HAP-1 (cell line): ENCODE data around the gene OR5AK2.
"Not testable (repeated sequence)": the region's sequence is repeated elsewhere in the genome, so short reads cannot be mapped to it uniquely, and the experiment has no call there.

Source experiments
- DNase-seq, 2 experiments: peaks; one replicate each; pipeline ENCODE4 v3.0.0-alpha.2; 2016 to 2020; ENCODE audit warnings: low spot score in 2 of 2
- H3K27me3 ChIP-seq: fragments of 250-450 bp; sonication (Bioruptor Pico); 2 replicates; pipeline ENCODE4 v1.5.1; 2020; ENCODE audit warnings: low read depth, mild to moderate bottlenecking, moderate library complexity
- H3K36me3 ChIP-seq: fragments of 250-450 bp; sonication (Bioruptor Pico); replicated peaks from 2 replicates; pipeline ENCODE4 v1.5.1; 2020; ENCODE audit warnings: mild to moderate bottlenecking
- H3K4me1 ChIP-seq: fragments of 250-450 bp; sonication (Bioruptor Pico); 2 replicates; pipeline ENCODE4 v1.5.1; 2020; ENCODE audit warnings: mild to moderate bottlenecking
- H3K4me3 ChIP-seq: fragments of 250-450 bp; sonication (Bioruptor Pico); 2 replicates; pipeline ENCODE4 v1.5.1; 2020; ENCODE audit warnings: mild to moderate bottlenecking, moderate library complexity
- H3K9me3 ChIP-seq: fragments of 250-450 bp; sonication (Bioruptor Pico); 2 replicates; pipeline ENCODE4 v1.5.1; 2020; ENCODE audit warnings: mild to moderate bottlenecking, moderate library complexity
- in situ Hi-C: fragments of 300-500 bp; cut with MboI; formaldehyde crosslinking; loops from 3 replicates; pipeline ENCODE4 v1.14.3; 2020; ENCODE audit warnings: low sequenced_read_pairs, inconsistent platforms, mixed read lengths

The OR5AK2 gene, protein sequence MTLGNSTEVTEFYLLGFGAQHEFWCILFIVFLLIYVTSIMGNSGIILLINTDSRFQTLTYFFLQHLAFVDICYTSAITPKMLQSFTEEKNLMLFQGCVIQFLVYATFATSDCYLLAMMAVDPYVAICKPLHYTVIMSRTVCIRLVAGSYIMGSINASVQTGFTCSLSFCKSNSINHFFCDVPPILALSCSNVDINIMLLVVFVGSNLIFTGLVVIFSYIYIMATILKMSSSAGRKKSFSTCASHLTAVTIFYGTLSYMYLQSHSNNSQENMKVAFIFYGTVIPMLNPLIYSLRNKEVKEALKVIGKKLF

GRCh38 chr11:56988614-56989013 lies at the start of gene OR5AK2:
Gene OR5AK2 (plus strand): TSS chr11:56988914. CDS start chr11:56988914, 0 bp downstream.
- no peak for DNase-seq
- Histone ChIP-seq H3K9me3 (no peaks in the 10 kb centered on the region), H3K36me3 (no peaks in the 10 kb centered on the region), H3K4me1 (no peaks in the 10 kb centered on the region), H3K4me3 (no peak within 1 kb of the TSS), H3K27me3 (no peaks in the 10 kb centered on the region)
- in situ Hi-C loops: no loop called here

- H3K4me3 ChIP-seq, H3K9me3 ChIP-seq, in situ Hi-C loops, DNase-seq, H3K4me1 ChIP-seq, H3K27me3 ChIP-seq, H3K36me3 ChIP-seq: not testable (repeated sequence)
Measured at GRCh38 chr11:56945526-56945925, 43.2 kb upstream of the OR5AK2 start.

- Histone ChIP-seq H3K36me3 (no peaks in the 10 kb centered on the region), H3K4me3 (no peak overlapping the region), H3K4me1 (no peaks in the 10 kb centered on the region), H3K27me3 (no peaks in the 10 kb centered on the region), H3K9me3 (no peaks in the 10 kb centered on the region)
- in situ Hi-C loops: no loop called here
- no peak for DNase-seq
Measured at GRCh38 chr11:56948991-56949515, 39.7 kb upstream of the OR5AK2 start.

GRCh38 chr11:56950510-56950909 lies 38.2 kb upstream of the OR5AK2 start:
- H3K36me3 ChIP-seq: no peaks in the 10 kb centered on the region
- in situ Hi-C loops: no loop called here
- no peak for DNase-seq

GRCh38 chr11:56953907-56954306 lies 34.8 kb upstream of the OR5AK2 start:
- H3K36me3 ChIP-seq, DNase-seq, H3K27me3 ChIP-seq, H3K9me3 ChIP-seq, H3K4me1 ChIP-seq, H3K4me3 ChIP-seq, in situ Hi-C loops: not testable (repeated sequence)

More at GRCh38 chr11:56950510-56950909, 38.2 kb upstream of the OR5AK2 start:
- Histone ChIP-seq H3K27me3 (no peaks in the 10 kb centered on the region), H3K4me3 (no peak overlapping the region), H3K9me3 (no peaks in the 10 kb centered on the region), H3K4me1 (no peaks in the 10 kb centered on the region)

GRCh38 chr11:56961609-56962008 lies 27.1 kb upstream of the OR5AK2 start:
- in situ Hi-C loops: no loop called here
- H3K27me3 ChIP-seq: no peaks in the 10 kb centered on the region

DNA sequence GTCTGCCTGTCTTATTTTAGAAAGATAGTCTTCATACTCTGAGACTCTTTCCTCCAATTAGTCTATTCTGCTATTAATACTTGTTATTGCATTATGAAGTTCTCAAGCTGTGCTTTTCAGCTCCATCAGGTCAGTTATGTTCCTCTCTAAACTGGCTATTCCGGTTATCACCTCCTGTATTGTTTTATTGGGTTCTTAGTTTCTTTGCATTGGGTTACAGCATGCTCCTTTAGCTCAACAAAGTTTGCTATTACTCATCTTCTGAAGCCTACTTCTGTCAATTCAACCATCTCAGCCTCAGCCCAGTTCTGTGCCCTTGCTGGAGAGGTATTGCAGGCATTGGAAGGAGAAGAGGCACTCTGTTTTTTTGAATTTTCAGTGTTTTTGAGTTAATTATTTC lies 21.0 kb upstream of the OR5AK2 start:
- Histone ChIP-seq H3K4me3 (no peak overlapping the region), H3K36me3 (no peaks in the 10 kb centered on the region), H3K4me1 (no peaks in the 10 kb centered on the region), H3K27me3 (no peaks in the 10 kb centered on the region), H3K9me3 (no peaks in the 10 kb centered on the region)
- DNase-seq: no peak
- in situ Hi-C loops: no loop called here

More at GRCh38 chr11:56961609-56962008, 27.1 kb upstream of the OR5AK2 start:
- H3K4me1 ChIP-seq: no peaks in the 10 kb centered on the region
- H3K9me3 ChIP-seq: no peaks in the 10 kb centered on the region
- H3K36me3 ChIP-seq: no peaks in the 10 kb centered on the region
- no peak overlapping the region for H3K4me3 ChIP-seq
- no peak for DNase-seq

GRCh38 chr11:56968524-56968923 lies 20.2 kb upstream of the OR5AK2 start:
- Histone ChIP-seq H3K4me1 (no peaks in the 10 kb centered on the region), H3K9me3 (no peaks in the 10 kb centered on the region), H3K4me3 (no peak overlapping the region), H3K27me3 (no peaks in the 10 kb centered on the region), H3K36me3 (no peaks in the 10 kb centered on the region)
- no peak for DNase-seq
- in situ Hi-C loops: no loop called here

GRCh38 chr11:56977314-56977713 lies 11.4 kb upstream of the OR5AK2 start:
- in situ Hi-C loops: no loop called here
- Histone ChIP-seq H3K27me3 (0 out of 2 replicates have a peak, but pooled peaks cover 3% of the 10 kb centered on the region), H3K4me1 (no peaks in the 10 kb centered on the region), H3K9me3 (no peaks in the 10 kb centered on the region), H3K4me3 (no peak overlapping the region), H3K36me3 (no peaks in the 10 kb centered on the region)
- DNase-seq: no peak

DNA sequence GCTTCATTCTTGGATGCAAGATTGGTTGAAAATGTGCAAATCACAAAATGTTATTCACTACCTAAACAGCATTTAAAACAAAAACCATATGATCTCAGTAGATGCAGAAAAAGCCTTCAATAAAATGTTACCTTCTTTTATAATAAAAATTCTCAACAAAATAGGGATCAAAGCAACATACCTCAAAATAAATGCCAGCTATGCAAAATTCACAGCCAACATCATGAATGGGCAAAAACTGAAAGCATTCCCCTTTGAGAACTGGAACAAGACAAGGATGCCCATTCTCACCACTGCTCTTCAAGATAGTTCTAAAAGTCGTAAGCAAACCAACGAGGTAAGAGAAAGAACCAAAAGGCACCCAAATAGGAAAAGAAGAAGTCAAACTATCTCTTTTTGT lies 2.0 kb downstream of the OR5AK2 start:
- no peak for DNase-seq
- H3K4me1 ChIP-seq: no peaks in the 10 kb centered on the region
- no peaks in the 10 kb centered on the region for H3K27me3 ChIP-seq
- no peaks in the 10 kb centered on the region for H3K36me3 ChIP-seq
- H3K4me3 ChIP-seq: no peak overlapping the region
- H3K9me3 ChIP-seq: no peaks in the 10 kb centered on the region
- in situ Hi-C loops: no loop called here

DNA sequence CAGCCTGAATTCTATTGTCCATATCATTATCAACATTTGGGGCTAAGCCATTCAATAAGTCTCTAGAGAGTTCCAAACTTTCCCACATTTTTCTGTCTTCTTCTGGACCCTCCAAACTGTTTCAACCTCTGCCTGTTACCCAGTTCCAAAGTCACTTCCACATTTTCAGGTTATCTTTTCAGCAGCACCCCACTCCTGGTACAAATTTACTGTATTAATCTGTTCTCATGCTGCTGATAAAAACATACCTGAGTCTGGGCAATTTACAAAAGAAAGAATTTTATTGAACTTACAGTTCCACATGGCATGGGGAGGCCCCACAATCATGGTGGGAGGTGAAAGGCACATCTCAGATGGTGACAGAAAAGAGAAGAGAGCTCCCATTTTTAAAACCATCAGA lies 5.8 kb downstream of the OR5AK2 start:
- H3K27me3 ChIP-seq: no peaks in the 10 kb centered on the region
- no peak for DNase-seq
- no peaks in the 10 kb centered on the region for H3K36me3 ChIP-seq
- H3K9me3 ChIP-seq: no peaks in the 10 kb centered on the region
- no peak overlapping the region for H3K4me3 ChIP-seq
- in situ Hi-C loops: no loop called here
- H3K4me1 ChIP-seq: no peaks in the 10 kb centered on the region

DNA sequence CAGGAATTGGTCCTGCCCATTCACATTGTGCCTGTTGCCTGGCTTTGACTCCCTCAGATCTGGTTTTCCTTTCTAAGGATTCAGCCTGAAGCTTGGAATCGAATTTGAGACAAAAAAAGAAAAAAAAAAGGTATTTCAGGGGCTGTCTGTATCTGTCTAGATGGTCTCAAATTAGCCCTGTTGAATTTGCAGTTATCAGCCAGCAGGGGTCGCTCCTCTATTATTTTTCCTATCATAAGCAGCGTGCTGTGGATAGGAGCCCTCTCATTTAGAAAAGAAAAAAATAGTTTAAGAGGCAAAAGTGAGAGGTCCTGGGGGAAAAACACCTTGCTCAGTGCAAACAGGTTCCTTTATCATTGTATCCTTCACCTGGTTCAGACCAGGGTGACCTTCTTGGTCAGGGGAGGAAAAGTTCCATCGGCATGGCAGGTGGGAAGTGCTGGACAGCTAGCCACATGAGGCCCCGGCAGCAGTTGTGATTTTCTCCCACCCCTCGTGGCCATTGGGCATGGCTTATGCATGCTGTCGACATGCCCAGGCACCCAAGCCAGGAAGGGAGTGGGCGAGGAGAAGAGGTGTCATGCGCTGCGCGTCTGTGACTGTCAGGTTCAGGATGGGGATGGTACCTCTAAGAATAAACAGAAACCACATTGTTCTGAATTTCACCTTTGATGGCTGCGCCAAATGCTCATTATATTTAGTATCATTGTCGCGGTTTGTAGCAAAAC lies 13.1 kb downstream of the OR5AK2 start:
- H3K4me3 ChIP-seq: no peak overlapping the region
- H3K36me3 ChIP-seq: no peaks in the 10 kb centered on the region
- H3K9me3 ChIP-seq: no peaks in the 10 kb centered on the region
- in situ Hi-C loops: loop anchor here (25.0 kb wide), 1 partner anchor 90 kb away; no protein-coding TSS in a partner anchor
- no peaks in the 10 kb centered on the region for H3K27me3 ChIP-seq
- H3K4me1 ChIP-seq: no peaks in the 10 kb centered on the region
- DNase-seq: peak in 1 of 2 experiments; percentile 6

DNA sequence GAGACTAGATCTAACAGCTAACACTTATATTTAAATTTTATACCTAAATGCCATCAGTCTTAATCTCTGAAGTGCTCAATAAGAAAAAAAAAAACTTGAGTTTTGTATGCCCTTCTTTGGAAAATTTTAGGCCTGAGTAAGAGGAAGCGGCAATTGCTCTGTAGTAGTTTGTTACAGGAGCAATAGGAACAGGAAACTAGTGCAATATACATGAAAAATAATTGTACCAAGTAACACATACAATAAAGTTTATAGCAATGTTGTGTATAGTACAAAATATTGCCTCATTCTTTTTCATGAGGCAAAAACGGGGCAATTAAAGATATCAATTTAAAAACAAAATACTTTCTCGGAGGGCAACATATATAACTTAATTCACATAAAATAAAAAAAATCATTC lies 19.7 kb downstream of the OR5AK2 start:
- H3K4me1 ChIP-seq: no peaks in the 10 kb centered on the region
- in situ Hi-C loops: loop anchor here (25.0 kb wide), 1 partner anchor 96 kb away; no protein-coding TSS in a partner anchor
- H3K27me3 ChIP-seq: no peaks in the 10 kb centered on the region
- no peaks in the 10 kb centered on the region for H3K9me3 ChIP-seq
- H3K36me3 ChIP-seq: no peaks in the 10 kb centered on the region
- no peak overlapping the region for H3K4me3 ChIP-seq
- DNase-seq: no peak

GRCh38 chr11:57015679-57016078 lies 27.0 kb downstream of the OR5AK2 start:
- Histone ChIP-seq H3K36me3 (no peaks in the 10 kb centered on the region), H3K4me1 (no peaks in the 10 kb centered on the region), H3K9me3 (no peaks in the 10 kb centered on the region), H3K27me3 (no peaks in the 10 kb centered on the region; the same call in 1 of the 2 replicates), H3K4me3 (no peak overlapping the region)
- in situ Hi-C loops: loop anchor here (25.0 kb wide), 1 partner anchor 103 kb away; no protein-coding TSS in a partner anchor
- DNase-seq: no peak
